Liver (tissue), 9 donors: ENCODE results near the gene FXYD2. TPM values are rescaled to one million over a fixed set of nuclear protein-coding genes. Genes with fewer than 3 reads are reported as not detected.

Source experiments
- DNase-seq: peaks from one replicate; pipeline ENCODE4 v3.0.0-alpha.2; 2017; ENCODE audit warnings: low spot score
- H3K27ac ChIP-seq, 2 donors: one replicate each; pipeline ENCODE4 v1.7.0; 2013; ENCODE audit warnings: inconsistent platforms in 2 of 2, low read length in 2 of 2, control low read depth in 1 of 2, low read depth in 1 of 2, mild to moderate bottlenecking in 1 of 2
- H3K27me3 ChIP-seq, 4 donors: one replicate each; pipeline versions ENCODE4 v1.6.1 to v1.7.0; 2013; ENCODE audit warnings: low read length in 3 of 4, inconsistent platforms in 1 of 4, mild to moderate bottlenecking in 1 of 4, moderate library complexity in 1 of 4; ENCODE audit not compliant: control insufficient read depth in 4 of 4, insufficient read depth in 4 of 4
- H3K36me3 ChIP-seq, 4 donors: one replicate each; pipeline versions ENCODE4 v1.6.1 to v1.7.0; 2013; ENCODE audit warnings: low read length in 3 of 4, mild to moderate bottlenecking in 3 of 4, low read depth in 1 of 4, moderate library complexity in 1 of 4; ENCODE audit not compliant: control insufficient read depth in 4 of 4, insufficient read depth in 3 of 4
- H3K4me1 ChIP-seq, 4 donors: one replicate each; pipeline versions ENCODE4 v1.6.1 to v1.7.0; 2013; ENCODE audit warnings: low read length in 3 of 4, mild to moderate bottlenecking in 3 of 4, moderate library complexity in 1 of 4; ENCODE audit not compliant: control insufficient read depth in 4 of 4, insufficient read depth in 4 of 4
- H3K4me3 ChIP-seq, 3 donors: one replicate each; pipeline versions ENCODE4 v1.6.1 to v1.7.0; 2013; ENCODE audit warnings: low read length in 3 of 3, control low read depth in 1 of 3, low read depth in 1 of 3, mild to moderate bottlenecking in 1 of 3
- H3K9ac ChIP-seq, 2 donors: one replicate each; pipeline ENCODE4 v1.7.0; 2013; ENCODE audit warnings: low read length in 2 of 2, mild to moderate bottlenecking in 2 of 2, moderate library complexity in 2 of 2, control low read depth in 1 of 2, low read depth in 1 of 2
- H3K9me3 ChIP-seq, 4 donors: one replicate each; pipeline versions ENCODE4 v1.6.1 to v1.7.0; 2013; ENCODE audit warnings: low read length in 3 of 4; ENCODE audit not compliant: control insufficient read depth in 4 of 4
- ATF3 ChIP-seq: IDR thresholded peaks from 2 replicates; pipeline ENCODE4 v1.6.1; 2016; ENCODE audit warnings: antibody characterized with exemption
- CTCF ChIP-seq: fragments of 150-350 bp; IDR thresholded peaks from 2 replicates; pipeline ENCODE4 v1.5.1; 2017; ENCODE audit warnings: improper control_type of control experiment, low read depth, low read length; ENCODE audit not compliant: missing input control
- EGR1 ChIP-seq, 2 donors: IDR thresholded peaks; 2 replicates each; pipeline ENCODE4 v1.6.1; 2016 to 2018; ENCODE audit warnings: antibody characterized with exemption in 2 of 2, low read depth in 2 of 2
- FOXA1 ChIP-seq: IDR thresholded peaks from 2 replicates; pipeline ENCODE4 v1.6.1; 2016; ENCODE audit warnings: antibody characterized with exemption
- FOXA2 ChIP-seq: IDR thresholded peaks from 2 replicates; pipeline ENCODE4 v1.6.1; 2016; ENCODE audit warnings: antibody characterized with exemption
- GABPA ChIP-seq, 2 donors: IDR thresholded peaks in 1 of 2; conservative IDR thresholded peaks in 1 of 2; 2 replicates each; pipeline ENCODE4 v1.6.1; 2016; ENCODE audit warnings: antibody characterized with exemption in 2 of 2, mild to moderate bottlenecking in 1 of 2, moderate library complexity in 1 of 2
- HNF4A ChIP-seq, 2 donors: conservative IDR thresholded peaks; 2 replicates each; pipeline ENCODE4 v1.6.1; 2016; ENCODE audit warnings: antibody characterized with exemption in 2 of 2, mild to moderate bottlenecking in 2 of 2
- HNF4G ChIP-seq: IDR thresholded peaks from 2 replicates; pipeline ENCODE4 v1.6.1; 2016; ENCODE audit warnings: antibody characterized with exemption
- JUND ChIP-seq, 2 donors: IDR thresholded peaks; 2 replicates each; pipeline ENCODE4 v1.6.1; 2016; ENCODE audit warnings: antibody characterized with exemption in 2 of 2
- MAX ChIP-seq: IDR thresholded peaks from 2 replicates; pipeline ENCODE4 v1.6.1; 2016; ENCODE audit warnings: antibody characterized with exemption
- NR2F2 ChIP-seq: IDR thresholded peaks from 2 replicates; pipeline ENCODE4 v1.6.1; 2016; ENCODE audit warnings: antibody characterized with exemption
- RAD21 ChIP-seq, 2 donors: IDR thresholded peaks; 2 replicates each; pipeline ENCODE4 v1.6.1; 2016; ENCODE audit warnings: antibody characterized with exemption in 2 of 2, mild to moderate bottlenecking in 2 of 2
- REST ChIP-seq: IDR thresholded peaks from 2 replicates; pipeline ENCODE4 v1.6.1; 2016; ENCODE audit warnings: antibody characterized with exemption, mild to moderate bottlenecking
- RXRA ChIP-seq, 2 donors: IDR thresholded peaks; 2 replicates each; pipeline ENCODE4 v1.6.1; 2017 to 2018; ENCODE audit warnings: antibody characterized with exemption in 2 of 2, mild to moderate bottlenecking in 1 of 2
- SP1 ChIP-seq: IDR thresholded peaks from 2 replicates; pipeline ENCODE4 v1.6.1; 2018; ENCODE audit warnings: antibody characterized with exemption, mild to moderate bottlenecking
- TAF1 ChIP-seq: conservative IDR thresholded peaks from 2 replicates; pipeline ENCODE4 v1.6.1; 2016; ENCODE audit warnings: antibody characterized with exemption, mild to moderate bottlenecking
- YY1 ChIP-seq: IDR thresholded peaks from 2 replicates; pipeline ENCODE4 v1.6.1; 2016; ENCODE audit warnings: antibody characterized with exemption, mild to moderate bottlenecking
- ZBTB33 ChIP-seq: IDR thresholded peaks from 2 replicates; pipeline ENCODE4 v1.6.1; 2016; ENCODE audit warnings: antibody characterized with exemption
- WGBS: extraction: QIAGEN DNeasy Blood & Tissue Kit; methylation state at CpG from one replicate; pipeline ENCODE4 v1.1.7; 2013; 5-methylcytosine and 5-hydroxymethylcytosine counted together
- polyA plus RNA-seq, 2 donors: library from polyadenylated mRNA; stranded (reverse) in 1 of 2; unstranded in 1 of 2; fragments of 200-250 nt in 1 of 2; fragments of >200 nt in 1 of 2; fragmentation: Nextera tagmentation in 1 of 2; extraction: Ambion mirVana in 1 of 2; gene quantifications; one replicate each; pipeline versions ENCODE4 v1.2.1 to v1.2.3, GENCODE V29; 2013 to 2015
- total RNA-seq, 2 donors: library from RNA; depleted of rRNA; stranded (reverse); fragments of >200 nt; gene quantifications; one replicate each; pipeline ENCODE4 v1.2.3, GENCODE V29; 2014
- donor health status: healthy.
- donor health status: healthy.
- donor health status: healthy.
- donor health status: healthy.
- donor health status: healthy.

FXYD2 gene
- total and polyA plus RNA-seq, 4 donors, result 20.2 to 105 (median 41.8) TPM

- Histone ChIP-seq H3K27ac (no peak within 1 kb of the TSS), H3K9me3 (no peaks in the 10 kb centered on the region), H3K9ac (no peak within 1 kb of the TSS), H3K4me3 (peak within 1 kb of the TSS in 1 of 3 donors; percentile 23), H3K4me1 (peaks cover 2 to 16% (median 6%) of the 10 kb centered on the region in 4 donors), H3K27me3 (peaks cover 0 to 8% (median 6%) of the 10 kb centered on the region in 4 donors), H3K36me3 (no peaks in the 10 kb centered on the region)
- TF ChIP-seq NR2F2, result no peak
- no peak for TF ChIP-seq HNF4A (conservative IDR thresholded peaks at IDR 0.05)
- TF ChIP-seq FOXA2, result no peak
- no peak for TF ChIP-seq ATF3
- no peak for TF ChIP-seq GABPA (IDR thresholded peaks at IDR 0.05 in 1 of 2, conservative IDR thresholded peaks at IDR 0.05 in 1 of 2)
- TF ChIP-seq EGR1 (IDR thresholded peaks at IDR 0.05; ENCODE audit: low read depth in 2 of 2), result no peak
- TF ChIP-seq JUND (IDR thresholded peaks at IDR 0.05), result no peak
- TF ChIP-seq HNF4G, result no peak
- TF ChIP-seq SP1, result no peak
- no peak for TF ChIP-seq RAD21 (IDR thresholded peaks at IDR 0.05)
- no peak for TF ChIP-seq ZBTB33
- TF ChIP-seq CTCF, result no peak
- no peak for TF ChIP-seq YY1
- TF ChIP-seq FOXA1, result no peak
- no peak for TF ChIP-seq RXRA (IDR thresholded peaks at IDR 0.05)
- no peak for TF ChIP-seq TAF1
- TF ChIP-seq REST, result no peak
- no peak for TF ChIP-seq MAX
- DNase-seq, result no peak
- WGBS, result 7% methylated on average over 66 of the region's 66 CpGs
Observed at GRCh38 chr11:117796872-117797529, 27.5 kb downstream of the FXYD2 start, which contains the start of gene DSCAML1. DSCAML1 (minus strand) TSS chr11:117797216; CDS start chr11:117797079, 137 bp downstream.
